GM19193 (cell line): ENCODE measurements around the gene BANF2.

Experiments
- POLR2A ChIP-seq: IDR thresholded peaks from 4 replicates; pipeline ENCODE4 v1.6.1; 2011; ENCODE audit not compliant: insufficient read depth, insufficient read length; ENCODE audit errors: extremely low read depth

The BANF2 gene

DNA sequence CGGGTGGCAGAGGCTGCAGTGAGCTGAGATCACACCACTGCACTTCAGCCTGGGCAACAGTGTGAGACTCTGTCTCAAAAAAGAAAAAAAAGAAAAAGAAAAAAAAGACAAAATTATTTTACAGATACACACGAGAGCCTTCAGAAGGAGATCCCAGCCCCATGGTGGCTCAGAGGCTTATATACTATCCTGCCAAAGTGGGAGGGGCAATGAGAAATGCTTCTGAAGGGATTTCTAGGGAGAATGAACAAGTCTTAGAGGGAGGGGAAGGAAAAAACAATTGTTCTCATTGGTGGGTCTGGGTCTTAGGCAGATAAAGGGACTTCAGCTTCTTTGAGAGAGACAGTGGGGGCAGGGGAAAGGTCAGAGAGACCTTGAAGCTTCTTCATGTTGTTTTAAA lies 76.8 kb downstream of the BANF2 start:
- TF ChIP-seq POLR2A: no peak

- TF ChIP-seq POLR2A: no peak
These were observed 83.0 kb downstream of the BANF2 start for GRCh38 chr20:17782768-17783167.

DNA sequence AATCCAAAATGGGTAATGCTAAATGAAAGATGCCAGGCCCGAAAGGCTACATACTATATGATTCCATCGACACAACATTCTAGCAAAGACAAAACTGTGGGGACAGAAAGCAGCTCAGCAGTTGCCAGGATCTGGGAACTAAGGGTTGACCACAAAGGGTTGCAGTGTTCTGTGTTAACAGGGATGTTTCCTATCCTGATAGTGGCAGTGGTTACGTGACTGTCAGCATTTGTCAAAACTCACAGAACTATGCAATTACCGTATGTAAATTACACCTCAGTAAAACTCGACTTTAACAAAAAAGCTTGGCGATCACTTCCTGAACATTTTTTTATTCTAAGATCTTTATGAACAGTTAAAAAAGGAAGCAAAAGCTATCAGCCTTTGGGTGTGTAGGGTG lies 83.9 kb downstream of the BANF2 start:
- no peak for TF ChIP-seq POLR2A

GRCh38 chr20:17785007-17785406 lies 85.2 kb downstream of the BANF2 start:
- TF ChIP-seq POLR2A: no peak
